Left lung (tissue), 10 donors: ENCODE measurements around the gene KDM4C. TPM values are rescaled to one million over a fixed set of nuclear protein-coding genes. Genes with fewer than 3 reads are reported as not detected.

Source experiments
- ATAC-seq: fragments of 200-7000 bp; cut with Tn5 transposase; one replicate; pipeline ENCODE4 v1.9.1; 2020; ENCODE audit warnings: moderate library complexity
- DNase-seq, 4 donors: peaks; one replicate each; pipeline ENCODE4 v3.0.0-alpha.2; 2013 to 2020
- H3K27ac ChIP-seq, 2 donors: fragments of 200-600 bp; sonication (generic) in 1 of 2; one replicate each; pipeline versions ENCODE4 v1.5.0 to v1.8.0; 2020 to 2021
- H3K27me3 ChIP-seq, 2 donors: fragments of 200-600 bp; sonication (generic) in 1 of 2; one replicate each; pipeline versions ENCODE4 v1.5.0 to v1.8.0; 2020 to 2021
- H3K36me3 ChIP-seq, 2 donors: fragments of 200-600 bp; sonication (generic) in 1 of 2; one replicate each; pipeline versions ENCODE4 v1.5.0 to v1.8.0; 2020 to 2021
- H3K4me1 ChIP-seq, 2 donors: fragments of 200-600 bp; one replicate each; pipeline ENCODE4 v1.8.0; 2021
- H3K4me3 ChIP-seq, 2 donors: fragments of 200-600 bp; sonication (generic) in 1 of 2; one replicate each; pipeline versions ENCODE4 v1.5.0 to v1.8.0; 2020 to 2021; ENCODE audit warnings: mild to moderate bottlenecking in 1 of 2
- H3K9me3 ChIP-seq, 2 donors: fragments of 200-600 bp; sonication (generic) in 1 of 2; one replicate each; pipeline versions ENCODE4 v1.5.0 to v1.8.0; 2020 to 2021
- CTCF ChIP-seq, 2 donors: fragments of 200-600 bp; sonication (generic) in 1 of 2; IDR thresholded peaks; one replicate each; pipeline versions ENCODE4 v1.5.0 to v1.8.0; 2021; ENCODE audit warnings: antibody characterized with exemption in 2 of 2
- intact Hi-C, 2 donors: fragments of 100-400 bp; cut with DNase I; formaldehyde crosslinking; loops; one replicate each; pipeline versions ENCODE4 v1.11.2 to v1.14.2; 2022
- polyA plus RNA-seq, 6 donors: library from polyadenylated mRNA; unstranded; fragments of 120-200 nt; gene quantifications; one replicate each; pipeline ENCODE4 v1.2.1, GENCODE V29; 2013; ENCODE audit not compliant: insufficient read length in 6 of 6
- total RNA-seq, 2 donors: library from RNA; stranded (reverse); fragmentation: NEBNext Ultra II Directional; extraction: Animal tissue kit (Norgen Biotek cat#: 25700); gene quantifications; one replicate each; pipeline ENCODE4 v1.2.1, GENCODE V29; 2021
- donor health status: DM: no; HTN: yes; CAD: no.
- donor health status: DM: no; HTN: no; CAD: no.

The KDM4C gene
- total and polyA plus RNA-seq, 8 donors, result 11.7 to 34.8 (median 15.2) TPM

GRCh38 chr9:6811436-6811835, 53.7 kb downstream of the KDM4C start:
- no peak for DNase-seq

GRCh38 chr9:6816581-6816980, 58.8 kb downstream of the KDM4C start:
- ATAC-seq (no peak), DNase-seq (no peak)
- Histone ChIP-seq H3K4me3 (no peak overlapping the region), H3K36me3 (peaks cover 0 to 17% of the 10 kb centered on the region in 2 donors), H3K27me3 (no peaks in the 10 kb centered on the region), H3K27ac (no peak overlapping the region), H3K9me3 (no peaks in the 10 kb centered on the region), H3K4me1 (no peaks in the 10 kb centered on the region)
- intact Hi-C loops, result no loop called here
- no peak for TF ChIP-seq CTCF (IDR thresholded peaks at IDR 0.05)

More at GRCh38 chr9:6811436-6811835, 53.7 kb downstream of the KDM4C start:
- no peaks in the 10 kb centered on the region for H3K4me1 ChIP-seq
- TF ChIP-seq CTCF (IDR thresholded peaks at IDR 0.05), result no peak
- intact Hi-C loops, result no loop called here
- no peak for ATAC-seq
- no peaks in the 10 kb centered on the region for H3K9me3 ChIP-seq
- no peaks in the 10 kb centered on the region for H3K27me3 ChIP-seq
- peaks cover 0 to 23% of the 10 kb centered on the region in 2 donors for H3K36me3 ChIP-seq
- no peak overlapping the region for H3K4me3 ChIP-seq
- H3K27ac ChIP-seq, result no peak overlapping the region

DNA sequence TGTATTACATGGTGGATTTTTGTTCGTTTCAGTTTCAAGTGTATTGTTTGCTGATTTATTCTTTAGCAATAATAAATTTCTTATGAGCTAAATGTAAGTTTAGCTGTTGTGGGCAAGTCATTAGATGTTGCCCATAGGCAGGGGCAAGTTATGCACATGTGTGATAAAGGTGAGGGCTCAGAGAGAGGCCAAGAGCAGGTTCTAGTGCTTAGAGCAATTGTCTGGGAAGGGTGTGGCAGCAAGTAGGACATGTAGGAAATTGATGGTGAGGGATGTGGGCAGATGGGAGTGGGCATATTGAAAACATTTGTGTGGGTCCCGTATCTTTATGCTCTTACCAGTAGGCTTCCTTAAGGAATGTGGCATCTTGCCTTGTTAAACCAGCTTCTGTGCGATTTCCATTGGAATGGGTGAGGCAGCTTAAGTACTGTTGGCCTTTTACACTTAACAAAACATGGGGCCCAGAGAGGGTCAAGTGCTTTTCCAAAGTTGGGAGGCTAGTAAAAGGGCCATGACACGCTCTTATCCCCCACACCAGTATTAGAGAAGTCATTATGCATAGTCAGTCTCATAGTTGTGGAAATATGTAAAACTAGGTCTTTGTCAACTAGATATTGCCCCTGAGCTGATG, 60.6 kb downstream of the KDM4C start:
- intact Hi-C loops, result no loop called here

DNA sequence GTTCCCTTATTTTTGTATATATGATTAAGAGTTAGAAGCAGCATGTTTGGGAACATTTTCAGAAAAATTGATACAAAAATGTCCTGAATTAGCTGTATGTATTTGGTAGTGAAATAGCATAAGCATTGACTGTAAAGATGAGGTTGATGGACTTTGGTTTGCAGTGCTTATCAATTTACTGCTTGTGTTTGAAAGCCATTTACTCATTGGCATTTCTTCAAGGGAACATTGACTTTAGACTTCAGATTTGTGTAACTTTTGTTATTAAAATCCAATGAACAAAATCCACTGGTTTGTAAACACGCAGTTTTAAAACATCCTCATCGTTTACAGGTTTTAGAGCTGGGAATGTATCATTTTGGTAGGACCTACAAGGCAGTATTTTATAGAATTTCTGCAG, 61.3 kb downstream of the KDM4C start:
- intact Hi-C loops, result no loop called here
- no peak for DNase-seq
- Histone ChIP-seq H3K36me3 (peaks cover 0 to 32% of the 10 kb centered on the region in 2 donors), H3K27me3 (no peaks in the 10 kb centered on the region), H3K27ac (no peak overlapping the region), H3K4me1 (no peaks in the 10 kb centered on the region), H3K9me3 (no peaks in the 10 kb centered on the region), H3K4me3 (no peak overlapping the region)
- no peak for ATAC-seq
- TF ChIP-seq CTCF (IDR thresholded peaks at IDR 0.05), result no peak

More for the DNA sequence above, 60.6 kb downstream of the KDM4C start:
- no peak for TF ChIP-seq CTCF (IDR thresholded peaks at IDR 0.05)
- Histone ChIP-seq H3K4me1 (no peaks in the 10 kb centered on the region), H3K4me3 (no peak overlapping the region), H3K27ac (no peak overlapping the region), H3K36me3 (peaks cover 0 to 25% of the 10 kb centered on the region in 2 donors), H3K9me3 (no peaks in the 10 kb centered on the region), H3K27me3 (no peaks in the 10 kb centered on the region)
- no peak for ATAC-seq
- no peak for DNase-seq

DNA sequence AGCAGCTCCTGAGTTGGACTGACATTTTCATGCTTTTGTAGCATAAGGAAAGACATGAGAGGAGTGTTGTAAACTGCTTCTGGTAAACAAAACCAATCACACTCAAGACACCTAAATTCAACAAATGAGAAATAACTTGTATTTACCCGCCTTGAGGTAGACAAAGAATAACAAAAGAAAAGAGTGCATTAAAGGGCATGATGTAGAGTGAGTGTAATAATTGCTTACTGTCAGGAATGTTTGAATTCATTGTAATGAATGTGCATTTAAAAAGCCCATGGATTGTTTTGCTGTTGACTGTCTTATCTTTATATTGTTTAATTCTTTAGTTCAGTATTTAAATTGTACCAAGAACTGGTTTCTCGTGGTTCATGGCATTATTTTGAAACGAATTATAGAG, 61.8 kb downstream of the KDM4C start:
- no peak for TF ChIP-seq CTCF (IDR thresholded peaks at IDR 0.05)
- H3K4me1 ChIP-seq, result no peaks in the 10 kb centered on the region
- no peaks in the 10 kb centered on the region for H3K27me3 ChIP-seq
- no peak for ATAC-seq
- intact Hi-C loops, result no loop called here
- peaks cover 0 to 33% of the 10 kb centered on the region in 2 donors for H3K36me3 ChIP-seq
- H3K27ac ChIP-seq, result no peak overlapping the region
- no peak for DNase-seq
- no peak overlapping the region for H3K4me3 ChIP-seq
- H3K9me3 ChIP-seq, result no peaks in the 10 kb centered on the region
